PC-3 (cell line): ENCODE data around the gene FAM83F. TPM values are rescaled to one million over a fixed set of nuclear protein-coding genes. Genes with fewer than 3 reads are reported as not detected.

Experiments used
- ATAC-seq: fragments of 200-7000 bp; cut with Tn5 transposase; 2 replicates; pipeline ENCODE4 v1.9.1; 2020; ENCODE audit warnings: mild to moderate bottlenecking, moderate library complexity
- BruUV-seq: library from RNA; stranded (reverse); fragments of 400-500 nt; replicated peaks from 2 replicates; lab custom pipeline; 2021; lab: Mats Ljungman, UMichigan
- CTCF ChIA-PET: fragments of 300-600 bp; sonication (Branson Sonifier 250); formaldehyde crosslinking; loops from one replicate; lab custom pipeline; 2022; ENCODE audit warnings: antibody characterized with exemption; lab: Charles Lee
- POLR2A ChIA-PET: fragments of 300-600 bp; sonication (Branson Sonifier 250); formaldehyde crosslinking; loops from one replicate; lab custom pipeline; 2022; ENCODE audit warnings: antibody characterized with exemption; ENCODE audit not compliant: unreplicated experiment; lab: Charles Lee
- DNase-seq: peaks from one replicate; pipeline ENCODE4 v3.0.0-alpha.2; 2015
- H2AFZ ChIP-seq: fragments of 300-600 bp; sonication (generic); 2 replicates; pipeline ENCODE4 v1.6.0; 2016; ENCODE audit warnings: antibody characterized with exemption, low read length
- H3F3A ChIP-seq: fragments of 300-600 bp; sonication (generic); one replicate; pipeline ENCODE4 v1.6.0; 2017; ENCODE audit warnings: antibody characterized with exemption, low read length, control low read depth, mild to moderate bottlenecking; ENCODE audit not compliant: unreplicated experiment
- H3K27ac ChIP-seq: fragments of 300-600 bp; sonication (generic); 2 replicates; pipeline ENCODE4 v1.5.1; 2016; ENCODE audit warnings: mild to moderate bottlenecking, low read length
- H3K27me3 ChIP-seq: fragments of 300-600 bp; sonication (generic); 2 replicates; pipeline ENCODE4 v1.6.1; 2016; ENCODE audit warnings: low read length, mixed read lengths
- H3K36me3 ChIP-seq: fragments of 300-600 bp; sonication (generic); 2 replicates; pipeline ENCODE4 v1.6.1; 2016; ENCODE audit warnings: low read depth, mixed run types, low read length, mixed read lengths
- H3K4me1 ChIP-seq: fragments of 300-600 bp; sonication (generic); 2 replicates; pipeline ENCODE4 v1.5.1; 2016; ENCODE audit warnings: low read length; ENCODE audit not compliant: insufficient read depth
- H3K4me2 ChIP-seq: fragments of 300-600 bp; sonication (generic); 2 replicates; pipeline ENCODE4 v1.6.0; 2016; ENCODE audit warnings: low read length
- H3K4me3 ChIP-seq: fragments of 300-600 bp; sonication (generic); 2 replicates; pipeline ENCODE4 v1.5.1; 2016; ENCODE audit warnings: mild to moderate bottlenecking, low read length, mixed read lengths
- H3K79me2 ChIP-seq: fragments of 300-600 bp; sonication (generic); 2 replicates; pipeline ENCODE4 v1.6.1; 2017; ENCODE audit warnings: low read length, mixed read lengths
- H3K9ac ChIP-seq: fragments of 300-600 bp; sonication (generic); 2 replicates; pipeline ENCODE4 v1.6.0; 2016; ENCODE audit warnings: mild to moderate bottlenecking, low read length
- H3K9me2 ChIP-seq: fragments of 300-600 bp; sonication (generic); replicated peaks from 2 replicates; pipeline ENCODE4 v1.6.1; 2016; ENCODE audit warnings: mixed run types, low read length, mixed read lengths
- H3K9me3 ChIP-seq: fragments of 300-600 bp; sonication (generic); 2 replicates; pipeline ENCODE4 v1.6.1; 2016; ENCODE audit warnings: low read length, mixed read lengths
- H4K20me1 ChIP-seq: fragments of 300-600 bp; sonication (generic); 2 replicates; pipeline ENCODE4 v1.6.1; 2016; ENCODE audit warnings: low read length, mixed read lengths
- EZH2 ChIP-seq: fragments of 300-600 bp; sonication (generic); IDR thresholded peaks from one replicate; pipeline ENCODE4 v1.6.1; 2017; ENCODE audit warnings: antibody characterized with exemption, mild to moderate bottlenecking, low read length; ENCODE audit not compliant: unreplicated experiment
- intact Hi-C: fragments of 100-400 bp; cut with micrococcal nuclease; formaldehyde crosslinking; loops from 2 replicates; pipeline ENCODE4 v1.9.0; 2023
- total RNA-seq: library from RNA; depleted of rRNA; stranded (reverse); fragments of >200 nt; gene quantifications from 2 replicates; pipeline ENCODE4 v1.2.3, GENCODE V29; 2014; rRNA removed

Gene FAM83F
- total RNA-seq, 1 experiment from 2014 or later: 5.5 TPM

DNA sequence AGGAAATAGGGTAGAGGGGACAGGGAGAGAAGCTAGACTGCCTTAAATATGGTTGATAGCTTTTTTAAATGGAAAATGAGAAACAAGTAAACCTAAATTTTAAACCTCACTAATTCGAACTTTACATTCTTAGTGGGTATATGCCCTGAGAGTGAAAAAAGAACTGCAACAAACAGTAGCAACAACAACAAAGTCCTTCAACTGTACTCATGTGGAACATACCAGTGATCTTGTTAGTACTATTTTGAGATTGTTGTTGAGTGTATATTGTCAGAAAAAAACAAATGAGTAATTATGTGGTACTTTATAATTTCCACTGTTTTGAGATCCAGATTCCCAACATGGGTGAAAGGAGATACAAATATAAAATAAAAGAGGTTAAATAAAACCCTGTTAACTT is 94.1 kb downstream of the FAM83F start:
- Histone ChIP-seq H3K4me2 (no peak overlapping the region), H3K79me2 (no peaks in the 10 kb centered on the region), H3K4me3 (no peak overlapping the region), H3K9ac (no peak overlapping the region), H3K27me3 (no peaks in the 10 kb centered on the region), H3K4me1 (no peaks in the 10 kb centered on the region), H3F3A (no peaks in the 10 kb centered on the region), H2AFZ (no peak overlapping the region), H3K9me3 (no peaks in the 10 kb centered on the region), H4K20me1 (no peaks in the 10 kb centered on the region), H3K9me2 (no peaks in the 10 kb centered on the region), H3K36me3 (no peaks in the 10 kb centered on the region), H3K27ac (no peak overlapping the region)
- intact Hi-C loops: no loop called here
- TF ChIP-seq EZH2: no peak
- ChIA-PET CTCF (no interaction called here), POLR2A (no interaction called here)
- ATAC-seq: no peak
- DNase-seq: no peak
- BruUV-seq: no TSS peak

Other genes starting within 250 kb of the FAM83F start
- not detected in 2 replicates for gene ENTHD1, start 101.2 kb upstream of the FAM83F start, total RNA-seq
- gene GRAP2, start 93.9 kb upstream of the FAM83F start, total RNA-seq: 0.52 TPM in 1 of 2 replicates, not detected in the other
- gene TMA7B, start 34.6 kb upstream of the FAM83F start, total RNA-seq: not detected in 2 replicates
- gene TNRC6B, start 183.0 kb downstream of the FAM83F start, total RNA-seq: 15.1 and 21.3 TPM in 2 replicates